ENCODE measurements around the gene UGGT2.

UGGT2 gene

DNA sequence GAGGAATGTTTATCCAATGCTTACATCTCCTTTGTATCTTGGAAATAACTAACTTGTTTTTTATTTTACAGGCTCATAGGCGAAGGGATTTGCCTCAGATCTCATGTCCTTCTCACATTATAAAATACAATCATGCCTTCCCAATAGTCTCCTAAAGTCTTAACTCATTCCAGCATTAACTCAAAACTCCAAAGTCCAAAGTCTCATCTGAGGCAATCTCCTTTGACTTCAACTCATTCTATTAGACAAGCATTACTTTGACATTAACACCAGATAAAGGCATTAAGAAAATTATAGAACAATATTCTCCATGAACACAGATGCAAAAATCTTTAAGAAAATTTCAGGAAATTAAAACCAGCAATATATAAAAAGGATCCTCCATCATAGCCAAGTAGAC lies 238.7 kb downstream of the UGGT2 start:
- TF ChIP-seq, protein P1, sequence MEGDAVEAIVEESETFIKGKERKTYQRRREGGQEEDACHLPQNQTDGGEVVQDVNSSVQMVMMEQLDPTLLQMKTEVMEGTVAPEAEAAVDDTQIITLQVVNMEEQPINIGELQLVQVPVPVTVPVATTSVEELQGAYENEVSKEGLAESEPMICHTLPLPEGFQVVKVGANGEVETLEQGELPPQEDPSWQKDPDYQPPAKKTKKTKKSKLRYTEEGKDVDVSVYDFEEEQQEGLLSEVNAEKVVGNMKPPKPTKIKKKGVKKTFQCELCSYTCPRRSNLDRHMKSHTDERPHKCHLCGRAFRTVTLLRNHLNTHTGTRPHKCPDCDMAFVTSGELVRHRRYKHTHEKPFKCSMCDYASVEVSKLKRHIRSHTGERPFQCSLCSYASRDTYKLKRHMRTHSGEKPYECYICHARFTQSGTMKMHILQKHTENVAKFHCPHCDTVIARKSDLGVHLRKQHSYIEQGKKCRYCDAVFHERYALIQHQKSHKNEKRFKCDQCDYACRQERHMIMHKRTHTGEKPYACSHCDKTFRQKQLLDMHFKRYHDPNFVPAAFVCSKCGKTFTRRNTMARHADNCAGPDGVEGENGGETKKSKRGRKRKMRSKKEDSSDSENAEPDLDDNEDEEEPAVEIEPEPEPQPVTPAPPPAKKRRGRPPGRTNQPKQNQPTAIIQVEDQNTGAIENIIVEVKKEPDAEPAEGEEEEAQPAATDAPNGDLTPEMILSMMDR (IDR thresholded peaks at IDR 0.05; ENCODE audit: insufficient read depth, low read length, missing control alignments), result no peak
- DNase-seq (ENCODE audit: low read depth, low spot score), result no peak
- H3K4me3 ChIP-seq (ENCODE audit: low read depth, low read length), result no peak overlapping the region
- ChIA-PET POLR2A (no interaction called here), CTCF (interaction anchor here (14.7 kb wide), 1 partner anchor 19 kb away, joined by 125 read pairs; no protein-coding TSS in a partner anchor)

DNA sequence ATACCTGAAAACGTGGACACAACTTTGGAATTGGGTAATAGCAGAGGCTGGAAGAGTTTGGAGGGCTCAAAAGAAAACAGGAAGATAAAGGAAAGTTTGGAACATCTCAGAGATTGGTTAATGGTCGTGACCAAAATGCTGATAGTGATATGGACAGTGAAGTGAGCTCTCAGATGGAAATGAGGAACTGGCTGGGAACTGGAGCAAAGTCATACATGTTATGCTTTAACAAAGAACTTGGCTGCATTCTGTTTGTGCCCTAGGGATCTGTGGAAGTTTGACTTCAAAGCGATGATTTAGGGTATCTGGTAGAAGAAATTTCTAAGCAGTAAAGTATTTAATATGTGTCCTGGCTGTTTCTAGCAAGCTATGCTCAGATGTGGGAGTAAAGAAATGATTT lies 240.1 kb downstream of the UGGT2 start:
- DNase-seq (ENCODE audit: low read depth, low spot score), result no peak
- H3K4me3 ChIP-seq (ENCODE audit: low read depth, low read length), result no peak overlapping the region
- CTCF ChIA-PET, result interaction anchor here (14.7 kb wide), 1 partner anchor 21 kb away, joined by 125 read pairs; no protein-coding TSS in a partner anchor
- TF ChIP-seq, protein P1 (IDR thresholded peaks at IDR 0.05; ENCODE audit: insufficient read depth, low read length, missing control alignments), result no peak
- POLR2A ChIA-PET, result no interaction called here

DNA sequence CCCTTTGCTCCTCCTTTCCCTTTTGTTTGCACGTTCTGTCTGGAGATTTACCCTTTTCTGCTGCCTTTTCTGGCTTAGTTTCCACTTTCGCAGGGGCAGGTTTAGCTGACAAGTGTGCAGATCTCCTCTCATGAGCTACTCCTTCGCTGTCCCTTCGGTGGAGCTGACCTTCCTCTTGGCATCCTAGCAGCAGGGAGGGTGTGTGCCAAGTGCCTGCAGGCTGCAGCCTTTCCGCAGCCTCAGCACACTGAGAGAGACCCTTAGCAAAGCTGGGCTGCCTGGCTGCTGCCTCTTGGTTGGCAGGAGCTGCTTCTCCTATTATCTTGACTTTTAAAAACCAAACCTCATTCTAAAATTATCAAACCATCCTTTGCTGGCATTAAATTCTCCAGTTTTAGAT lies 243.8 kb downstream of the UGGT2 start:
- ChIA-PET CTCF (interaction anchor here (4.4 kb wide), 1 partner anchor 25 kb away, joined by 20 read pairs; no protein-coding TSS in a partner anchor), POLR2A (no interaction called here)
- TF ChIP-seq, protein P1 (IDR thresholded peaks at IDR 0.05; ENCODE audit: insufficient read depth, low read length, missing control alignments), result no peak

DNA sequence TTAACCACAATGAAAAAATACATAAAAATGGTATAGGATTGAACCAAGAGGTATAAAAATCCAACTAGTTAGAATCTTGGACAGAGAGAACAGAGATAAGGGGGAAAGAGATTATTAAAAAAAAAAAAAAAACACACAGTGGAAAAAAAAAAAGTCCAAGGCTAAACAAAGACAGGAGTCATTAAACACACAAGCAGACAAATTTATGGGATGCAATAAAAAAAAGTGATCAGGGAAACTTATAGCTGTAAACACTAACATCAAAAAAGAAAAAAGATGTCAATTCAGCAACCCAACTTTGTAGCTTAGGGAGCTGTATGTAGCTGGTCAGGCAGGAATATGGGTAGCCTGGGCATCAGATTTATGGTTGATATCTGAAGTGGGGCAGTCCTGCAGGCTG lies 247.3 kb downstream of the UGGT2 start:
- H3K4me3 ChIP-seq (ENCODE audit: low read depth, low read length), result no peak overlapping the region
- TF ChIP-seq, protein P1 (IDR thresholded peaks at IDR 0.05; ENCODE audit: insufficient read depth, low read length, missing control alignments), result no peak
- ChIA-PET CTCF (no interaction called here), POLR2A (no interaction called here)
- DNase-seq (ENCODE audit: low read depth, low spot score), result no peak

More for the DNA sequence above, 243.8 kb downstream of the UGGT2 start:
- no peak overlapping the region for H3K4me3 ChIP-seq (ENCODE audit: low read depth, low read length)
- DNase-seq (ENCODE audit: low read depth, low spot score), result no peak

DNA sequence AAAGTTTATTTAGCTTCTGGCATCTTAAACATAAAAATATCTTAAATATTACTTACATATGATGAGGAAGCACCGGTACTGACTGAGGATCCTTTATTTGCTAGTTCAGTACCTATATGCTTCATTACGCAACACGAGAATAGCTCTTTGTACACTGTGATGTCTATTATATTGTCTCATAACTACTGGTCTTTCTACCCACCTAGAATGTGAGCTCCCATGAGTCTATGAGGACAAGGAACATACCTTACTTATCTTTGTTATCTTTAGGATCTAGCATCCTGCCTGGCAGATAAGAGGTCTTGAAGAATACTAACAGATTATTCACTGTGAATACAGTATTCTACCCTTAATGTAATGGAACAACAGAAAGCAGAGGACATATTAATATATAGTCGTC lies 251.4 kb downstream of the UGGT2 start:
- CTCF ChIA-PET, result interaction anchor here (1.6 kb wide), 1 partner anchor 32 kb away, joined by 5 read pairs; no protein-coding TSS in a partner anchor
- no peak overlapping the region for H3K4me3 ChIP-seq (ENCODE audit: low read depth, low read length)

DNA sequence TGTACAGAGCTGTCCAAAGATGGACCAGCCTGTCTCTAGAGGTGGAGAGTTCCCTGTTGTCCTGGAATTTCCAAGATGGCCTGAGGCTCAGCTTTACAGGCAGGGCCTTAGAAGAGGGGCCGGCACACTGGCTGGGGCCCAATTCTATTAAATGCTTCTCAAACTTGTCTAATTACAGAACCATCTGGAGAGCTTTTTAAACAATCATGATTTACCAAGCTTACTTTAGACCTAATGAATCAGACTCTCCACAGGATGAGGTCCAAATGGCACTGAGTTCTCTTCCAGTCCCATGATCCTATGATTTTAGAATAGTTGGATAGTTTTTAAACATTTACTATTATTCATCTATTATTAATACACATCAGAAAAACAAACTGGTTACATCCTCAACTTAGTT lies 252.8 kb downstream of the UGGT2 start:
- CTCF ChIA-PET, result interaction anchor here (1.8 kb wide), 1 partner anchor 176 kb away, joined by 4 read pairs; no protein-coding TSS in a partner anchor
- POLR2A ChIA-PET, result no interaction called here
- TF ChIP-seq, protein P1 (IDR thresholded peaks at IDR 0.05; ENCODE audit: insufficient read depth, low read length, missing control alignments), result no peak
- no peak overlapping the region for H3K4me3 ChIP-seq (ENCODE audit: low read depth, low read length)
- no peak for DNase-seq (ENCODE audit: low read depth, low spot score)

More for the DNA sequence above, 251.4 kb downstream of the UGGT2 start:
- TF ChIP-seq, protein P1 (IDR thresholded peaks at IDR 0.05; ENCODE audit: insufficient read depth, low read length, missing control alignments), result no peak
- POLR2A ChIA-PET, result no interaction called here
- DNase-seq (ENCODE audit: low read depth, low spot score), result no peak

Measured in AG04449 (cell line).